Loucy (cell line): ENCODE results near the gene PRKCE.

Source experiments
- H2AFZ ChIP-seq: fragments of 200-600 bp; sonication (generic); 2 replicates; pipeline ENCODE4 v1.6.0; 2016; ENCODE audit warnings: antibody characterized with exemption, mild to moderate bottlenecking, low read length, moderate library complexity
- H3F3A ChIP-seq: fragments of 200-600 bp; 2 replicates; pipeline ENCODE4 v1.6.0; 2016; ENCODE audit warnings: antibody characterized with exemption, low read depth, mild to moderate bottlenecking
- H3K27me3 ChIP-seq: fragments of 200-600 bp; sonication (generic); 2 replicates; pipeline ENCODE4 v1.6.1; 2014; ENCODE audit warnings: low read length, mild to moderate bottlenecking; ENCODE audit not compliant: insufficient read depth, poor library complexity, severe bottlenecking
- H3K36me3 ChIP-seq: fragments of 200-600 bp; sonication (generic); 2 replicates; pipeline ENCODE4 v1.6.1; 2016; ENCODE audit warnings: low read length; ENCODE audit not compliant: insufficient read depth
- H3K4me1 ChIP-seq: fragments of 200-600 bp; sonication (generic); 2 replicates; pipeline ENCODE4 v1.5.1; 2014; ENCODE audit warnings: low read length, mild to moderate bottlenecking; ENCODE audit not compliant: insufficient read depth, poor library complexity, severe bottlenecking
- H3K4me2 ChIP-seq: fragments of 200-600 bp; sonication (generic); 2 replicates; pipeline ENCODE4 v1.6.0; 2014; ENCODE audit warnings: antibody characterized with exemption, low read length, low read depth, mild to moderate bottlenecking; ENCODE audit not compliant: poor library complexity, severe bottlenecking
- H3K4me3 ChIP-seq: fragments of 200-600 bp; sonication (generic); 2 replicates; pipeline ENCODE4 v1.5.1; 2014; ENCODE audit warnings: low read length, mild to moderate bottlenecking, mixed read lengths; ENCODE audit not compliant: poor library complexity, severe bottlenecking
- H3K79me2 ChIP-seq: fragments of 200-600 bp; sonication (generic); 2 replicates; pipeline ENCODE4 v1.6.1; 2014; ENCODE audit warnings: low read length; ENCODE audit not compliant: insufficient read depth
- H3K9ac ChIP-seq: fragments of 200-600 bp; sonication (generic); 2 replicates; pipeline ENCODE4 v1.6.0; 2014; ENCODE audit warnings: mild to moderate bottlenecking, low read depth, low read length, moderate library complexity; ENCODE audit not compliant: poor library complexity, severe bottlenecking
- H3K9me2 ChIP-seq: fragments of 200-600 bp; sonication (generic); replicated peaks from 2 replicates; pipeline ENCODE4 v1.6.1; 2016; ENCODE audit warnings: low read depth, low read length, mixed read lengths
- H3K9me3 ChIP-seq: fragments of 200-600 bp; sonication (generic); 2 replicates; pipeline ENCODE4 v1.6.1; 2014; ENCODE audit warnings: mild to moderate bottlenecking, antibody characterized with exemption, low read length, low read depth; ENCODE audit not compliant: insufficient read depth
- H4K20me1 ChIP-seq: fragments of 200-600 bp; sonication (generic); 2 replicates; pipeline ENCODE4 v1.6.0; 2014; ENCODE audit warnings: antibody characterized with exemption, low read length, mild to moderate bottlenecking; ENCODE audit not compliant: insufficient read depth, poor library complexity, severe bottlenecking
- CTCF ChIP-seq: fragments of 200-600 bp; sonication (generic); conservative IDR thresholded peaks from 2 replicates; pipeline ENCODE4 v1.5.1; 2014; ENCODE audit warnings: mild to moderate bottlenecking, antibody characterized with exemption, low read length
- EZH2phosphoT487 ChIP-seq: fragments of 200-600 bp; IDR thresholded peaks from 2 replicates; pipeline ENCODE4 v1.6.1; 2018; ENCODE audit warnings: antibody characterized with exemption, mild to moderate bottlenecking, moderate library complexity, borderline replicate concordance

Gene PRKCE

GRCh38 chr2:45908316-45909170 lies 257.1 kb downstream of the PRKCE start:
- Histone ChIP-seq H4K20me1 (no peaks in the 10 kb centered on the region), H2AFZ (no peak overlapping the region), H3K4me2 (no peak overlapping the region)

DNA sequence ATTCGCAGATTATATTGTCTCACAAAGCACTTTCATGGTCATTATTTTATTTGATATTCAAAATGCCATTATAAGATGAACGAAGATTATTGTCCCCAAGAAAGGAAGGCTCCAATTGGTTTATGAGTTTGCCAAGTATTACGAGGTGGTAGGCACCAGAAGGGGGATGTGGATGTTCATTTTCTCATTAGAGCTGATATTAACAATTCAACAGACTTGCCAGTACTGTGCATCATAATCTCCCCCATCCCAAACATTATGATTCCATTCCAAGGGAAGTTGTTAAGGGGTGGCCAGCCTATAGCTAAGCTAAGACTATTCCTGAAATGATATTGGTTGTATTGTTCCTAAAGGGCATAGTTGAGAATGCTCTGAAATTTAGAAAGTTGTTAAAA lies 257.7 kb downstream of the PRKCE start:
- no peak overlapping the region for H3K4me2 ChIP-seq
- no peaks in the 10 kb centered on the region for H4K20me1 ChIP-seq
- peaks cover 9% of the 10 kb centered on the region for H3K4me1 ChIP-seq
- H3K9ac ChIP-seq, result no peak overlapping the region
- no peaks in the 10 kb centered on the region for H3K79me2 ChIP-seq
- TF ChIP-seq CTCF (no peak), EZH2phosphoT487 (no peak)
- no peaks in the 10 kb centered on the region for H3K9me3 ChIP-seq
- no peak overlapping the region for H2AFZ ChIP-seq
- no peaks in the 10 kb centered on the region for H3K27me3 ChIP-seq
- no peak overlapping the region for H3K4me3 ChIP-seq
- H3K36me3 ChIP-seq, result no peaks in the 10 kb centered on the region
- H3F3A ChIP-seq, result no peaks in the 10 kb centered on the region
- no peaks in the 10 kb centered on the region for H3K9me2 ChIP-seq

More at GRCh38 chr2:45908316-45909170, 257.1 kb downstream of the PRKCE start:
- no peaks in the 10 kb centered on the region for H3K9me2 ChIP-seq
- TF ChIP-seq EZH2phosphoT487 (no peak), CTCF (no peak)
- peaks cover 9% of the 10 kb centered on the region for H3K4me1 ChIP-seq
- H3K36me3 ChIP-seq, result no peaks in the 10 kb centered on the region
- H3K9ac ChIP-seq, result no peak overlapping the region
- no peaks in the 10 kb centered on the region for H3K79me2 ChIP-seq
- H3K9me3 ChIP-seq, result no peaks in the 10 kb centered on the region
- no peaks in the 10 kb centered on the region for H3K27me3 ChIP-seq
- no peak overlapping the region for H3K4me3 ChIP-seq
- no peaks in the 10 kb centered on the region for H3F3A ChIP-seq

GRCh38 chr2:45909677-45910191 lies 258.3 kb downstream of the PRKCE start:
- peaks cover 9% of the 10 kb centered on the region for H3K4me1 ChIP-seq
- no peak overlapping the region for H3K4me2 ChIP-seq
- no peaks in the 10 kb centered on the region for H4K20me1 ChIP-seq
- no peak overlapping the region for H3K9ac ChIP-seq
- H2AFZ ChIP-seq, result no peak overlapping the region
- H3K4me3 ChIP-seq, result no peak overlapping the region
- H3K9me3 ChIP-seq, result no peaks in the 10 kb centered on the region
- no peaks in the 10 kb centered on the region for H3K9me2 ChIP-seq
- H3K79me2 ChIP-seq, result no peaks in the 10 kb centered on the region
- H3F3A ChIP-seq, result no peaks in the 10 kb centered on the region
- TF ChIP-seq CTCF (no peak), EZH2phosphoT487 (no peak)
- H3K27me3 ChIP-seq, result no peaks in the 10 kb centered on the region
- no peaks in the 10 kb centered on the region for H3K36me3 ChIP-seq
